HG03469 (cell line): Measurements from ENCODE around the gene AGAP1.

Source experiments
- ATAC-seq: cut with Tn5 transposase; IDR thresholded peaks from one replicate; pipeline ENCODE4 v1.9.1; 2021; ENCODE audit warnings: mild to moderate bottlenecking, moderate library complexity, moderate number of reproducible peaks; ENCODE audit not compliant: unreplicated experiment

The AGAP1 gene

DNA sequence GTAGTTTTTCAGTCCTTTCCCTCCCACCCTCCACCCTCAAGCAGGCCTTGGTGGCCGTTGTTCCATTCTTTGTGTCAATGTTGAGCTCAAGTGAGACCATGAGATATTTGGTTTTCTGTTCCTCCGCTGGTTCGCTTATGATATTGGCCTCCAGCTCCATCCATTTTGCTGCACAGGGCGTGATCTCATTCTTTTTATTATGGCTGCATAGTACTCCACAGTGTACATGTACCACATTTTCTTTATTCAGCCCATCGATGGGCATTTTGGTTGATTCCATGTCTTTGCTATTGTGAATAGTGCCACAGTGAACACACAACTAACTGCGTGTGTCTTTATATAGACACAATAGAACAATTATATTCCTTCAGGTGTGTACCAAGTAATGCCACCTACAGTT is 14.1 kb downstream of the AGAP1 start:
- no peak for ATAC-seq

DNA sequence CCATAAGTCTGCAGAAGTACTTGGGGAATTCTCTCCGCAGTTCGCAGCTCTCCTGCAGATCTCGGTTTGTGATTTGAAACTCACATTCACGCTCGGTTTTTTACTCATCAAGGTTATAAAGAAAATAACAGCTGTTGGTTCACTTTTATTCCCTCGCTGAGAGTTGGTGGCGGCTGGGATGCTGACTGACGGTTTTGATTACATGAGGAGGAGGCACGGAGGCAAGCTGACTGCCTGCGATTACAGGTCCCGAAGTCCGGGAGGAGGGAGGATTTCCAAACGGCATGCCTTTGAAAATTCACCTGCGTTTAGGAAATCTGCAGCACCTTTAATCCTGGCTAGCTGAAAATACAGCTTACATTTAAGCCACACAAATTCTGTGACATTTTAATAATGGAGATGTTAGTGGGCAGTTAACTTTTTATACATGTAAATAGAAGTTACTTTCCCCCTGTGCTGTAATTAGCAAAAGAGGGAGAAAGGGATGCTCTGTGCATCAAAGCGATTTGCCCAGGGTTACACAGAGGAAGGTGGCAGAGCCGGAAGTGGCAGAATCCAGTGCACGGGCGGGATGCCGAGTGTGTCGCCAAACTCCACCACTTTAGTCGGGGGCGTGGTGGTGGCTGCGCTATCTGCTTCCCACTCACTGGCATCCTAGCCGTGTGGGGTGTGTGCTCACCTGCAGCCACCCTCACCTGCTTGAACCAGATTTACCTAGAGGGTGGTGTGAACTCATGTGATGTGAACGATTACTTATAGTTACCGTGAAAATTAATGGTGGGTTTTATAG is 14.7 kb downstream of the AGAP1 start:
- ATAC-seq = no peak

DNA sequence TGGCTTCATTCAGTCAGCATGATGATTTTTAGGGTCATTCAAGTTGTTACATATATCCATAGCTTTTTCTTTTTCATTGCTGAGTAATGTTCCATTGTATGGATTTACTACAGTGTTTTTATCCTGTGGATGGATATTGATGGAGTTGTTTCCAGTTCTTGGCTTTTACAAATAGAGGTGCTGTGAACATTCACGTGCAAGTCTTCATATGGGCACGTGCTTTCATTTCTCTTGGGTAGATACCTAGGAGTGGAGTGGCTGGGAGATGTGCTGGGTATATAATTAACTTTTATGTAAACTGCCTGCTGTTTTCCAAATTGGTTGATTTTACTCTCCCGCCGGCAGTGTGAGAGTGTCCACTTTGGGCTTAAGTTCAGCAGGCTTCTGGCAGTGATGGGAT is 16.5 kb downstream of the AGAP1 start:
- ATAC-seq = no peak

DNA sequence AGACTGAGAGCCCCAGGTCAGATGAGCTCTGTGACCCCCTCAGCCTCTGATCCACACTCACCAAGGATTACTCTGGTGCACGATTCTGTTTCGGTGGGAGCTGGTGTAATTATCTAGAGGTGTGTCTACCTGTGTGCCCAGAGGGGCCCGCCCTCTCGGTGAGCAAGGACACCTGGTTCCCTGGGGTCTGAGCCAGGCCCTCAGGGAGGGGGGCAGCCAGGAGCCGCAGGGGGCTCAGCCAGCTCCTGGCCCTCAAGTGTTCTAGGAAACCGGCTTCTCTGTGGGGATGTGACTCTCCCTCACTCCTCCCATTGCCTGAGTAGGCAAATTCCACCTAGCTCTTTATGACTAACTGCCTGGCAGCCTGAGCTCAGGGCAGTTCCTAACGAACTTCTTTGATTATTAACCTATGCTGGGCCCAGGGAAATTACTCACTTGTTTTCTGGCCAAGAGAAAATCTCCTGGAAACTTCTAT is 17.4 kb downstream of the AGAP1 start:
- ATAC-seq = no peak

DNA sequence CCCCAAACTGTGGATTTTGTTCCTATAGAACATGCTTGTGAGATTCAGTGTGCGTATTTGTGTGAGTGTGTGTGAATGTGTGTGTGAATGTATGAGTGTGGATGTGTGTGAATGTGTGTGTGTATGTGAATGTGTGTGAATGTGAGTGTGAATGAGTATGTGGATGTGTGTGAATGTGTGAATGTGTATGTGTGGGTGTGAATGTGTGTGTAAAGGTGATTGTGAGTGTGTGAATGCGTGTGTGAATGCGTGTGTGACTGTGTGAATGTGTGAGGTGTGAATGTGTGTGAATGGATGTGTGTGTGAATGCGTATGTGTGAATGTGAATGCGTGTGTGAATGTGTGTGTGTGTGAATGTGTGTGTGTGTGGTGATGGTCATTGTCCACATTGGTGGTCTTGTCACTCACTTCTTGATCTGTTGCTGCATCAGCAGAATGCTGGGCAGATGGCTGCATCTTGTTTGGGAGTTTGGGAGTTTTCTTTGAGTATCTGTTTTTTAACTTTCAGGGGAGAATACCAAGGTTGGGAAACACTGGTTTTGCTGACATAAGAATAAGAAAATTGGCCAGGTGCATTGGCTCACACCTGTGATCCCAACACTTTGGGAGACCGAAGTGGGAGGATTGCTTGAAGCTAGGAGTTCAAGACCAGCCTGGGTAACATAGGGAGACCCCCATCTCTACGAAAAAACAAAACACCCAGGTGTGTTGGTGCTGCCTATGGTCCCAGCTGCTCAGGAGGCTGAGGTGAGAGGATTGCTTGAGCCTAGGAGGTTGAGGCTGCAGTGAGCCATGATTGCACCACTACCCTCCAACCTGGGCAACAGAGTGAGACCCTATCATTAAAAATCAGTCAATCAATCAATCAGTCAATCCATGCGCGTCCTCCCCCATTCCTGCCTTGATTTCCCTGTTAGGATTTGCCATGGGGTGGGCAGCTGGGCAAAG is 18.2 kb downstream of the AGAP1 start:
- ATAC-seq = no peak

DNA sequence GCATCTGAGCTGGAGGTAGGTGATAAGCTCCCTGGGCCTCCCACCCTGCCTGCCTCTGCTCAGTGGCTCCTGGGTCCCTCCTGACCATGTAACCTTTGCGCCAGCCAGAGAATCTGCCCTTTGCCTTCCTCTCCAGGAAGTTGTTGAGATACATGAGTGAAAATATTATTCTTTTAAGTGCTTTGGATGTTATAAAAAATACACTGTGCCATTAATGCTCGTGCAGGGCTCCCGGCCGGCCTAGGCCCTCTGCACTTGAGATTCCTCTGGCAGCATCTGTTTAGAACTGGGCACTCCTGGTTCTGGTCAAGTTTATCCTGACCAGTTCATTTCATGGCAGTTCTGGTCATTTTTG is 18.8 kb downstream of the AGAP1 start:
- no peak for ATAC-seq

DNA sequence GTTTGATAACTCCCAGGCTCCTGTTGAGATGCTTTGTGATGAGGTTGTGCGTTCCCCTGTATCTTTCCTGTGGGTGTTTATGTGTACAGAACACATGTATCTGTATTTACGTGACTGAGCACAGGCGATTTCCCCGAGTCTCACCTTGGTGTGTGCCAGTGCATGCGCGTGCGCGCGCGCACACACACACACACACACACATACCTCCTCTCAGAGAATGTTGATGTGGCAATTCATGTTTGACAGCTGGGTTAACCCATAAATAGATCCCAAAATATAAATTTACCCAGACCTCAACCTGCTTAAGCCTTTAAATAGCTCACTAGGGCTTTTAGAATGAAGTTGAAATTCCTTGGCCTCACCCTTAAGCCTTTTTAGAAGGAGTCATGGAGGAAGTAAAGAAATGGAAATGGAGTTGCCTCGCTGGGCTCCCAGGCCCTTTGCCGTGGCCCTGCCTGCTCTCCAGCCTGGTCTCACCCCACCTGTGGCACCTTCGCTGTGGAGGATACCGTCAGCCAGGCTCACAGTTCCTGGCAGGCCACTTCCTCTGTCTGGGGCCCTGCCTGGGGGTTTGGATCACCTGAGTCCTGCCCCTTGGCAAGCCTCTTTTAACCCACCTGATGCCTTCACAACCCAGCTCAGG is 20.3 kb downstream of the AGAP1 start:
- ATAC-seq = no peak

DNA sequence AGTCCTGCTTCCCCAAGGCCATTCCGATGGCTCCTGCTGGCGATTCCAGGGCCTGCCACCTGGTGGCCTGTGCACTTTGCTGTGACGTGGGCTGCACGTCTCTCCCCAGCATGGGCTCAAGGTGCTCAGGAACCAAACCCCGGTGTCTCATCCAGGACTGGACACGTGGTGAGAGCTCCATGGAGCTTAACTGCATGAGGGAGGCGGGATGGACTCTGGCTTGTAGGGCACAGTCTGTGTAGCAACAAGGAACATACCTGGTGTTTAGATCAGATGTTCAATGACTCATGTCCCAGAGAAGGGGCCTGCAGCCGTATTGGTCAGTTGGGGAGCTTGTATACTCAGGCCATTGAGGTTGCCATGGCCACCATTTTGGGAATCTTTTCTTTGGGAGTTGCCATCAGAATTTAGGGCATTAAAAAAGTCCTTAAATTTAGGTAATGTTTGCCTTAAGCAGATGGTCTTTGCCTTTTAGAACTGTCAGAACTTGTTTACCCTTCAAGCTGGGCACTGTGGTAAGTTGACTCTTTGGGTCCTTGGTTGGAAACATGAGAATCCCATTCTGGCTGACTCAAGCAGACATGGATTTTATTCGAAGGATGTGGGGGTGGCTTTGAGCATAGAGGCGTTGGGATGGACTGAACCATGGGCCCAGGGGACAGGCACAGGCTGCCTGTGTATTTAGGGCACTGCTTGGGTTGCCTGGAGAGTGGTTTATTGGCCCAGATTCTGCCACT is 21.0 kb downstream of the AGAP1 start:
- no peak for ATAC-seq

DNA sequence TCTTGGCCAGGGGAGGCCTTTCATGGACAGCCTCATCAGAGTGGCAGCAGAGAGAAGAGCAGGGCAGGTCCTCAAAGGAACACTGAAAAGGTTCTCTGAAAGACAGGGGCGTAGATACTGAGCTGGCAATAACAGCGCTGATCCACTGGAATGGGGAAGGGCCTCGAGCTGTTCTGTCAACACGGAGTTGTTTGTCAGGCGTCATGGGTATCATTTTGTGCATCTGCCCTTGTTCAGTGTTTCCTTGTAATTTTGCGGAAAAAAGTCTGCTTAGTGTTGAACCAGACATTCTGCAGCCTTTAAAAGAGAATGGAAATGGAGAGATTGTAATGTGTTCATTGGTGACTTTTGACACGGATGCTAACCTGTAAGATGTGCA is 21.5 kb downstream of the AGAP1 start:
- ATAC-seq = no peak

DNA sequence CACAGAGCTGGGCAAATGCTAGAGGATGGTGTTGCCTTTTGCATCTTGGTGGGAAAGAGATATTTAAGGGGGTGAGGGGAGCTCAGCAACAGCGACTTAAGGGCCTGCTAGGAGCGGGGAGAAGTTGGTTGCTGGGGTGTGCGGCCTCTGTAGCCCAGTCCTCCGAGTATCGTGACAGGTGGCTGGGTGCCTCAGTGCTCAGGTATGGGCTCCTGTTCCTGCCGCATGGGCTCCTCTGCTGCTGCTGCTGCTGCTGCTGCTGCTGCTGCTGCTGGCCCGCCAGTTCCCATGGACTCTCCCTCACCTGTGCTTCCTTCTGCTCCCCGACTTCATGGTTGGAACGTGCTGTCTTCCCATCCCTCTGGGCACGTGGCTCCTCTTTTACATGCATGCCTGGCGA is 22.0 kb downstream of the AGAP1 start:
- ATAC-seq = no peak

DNA sequence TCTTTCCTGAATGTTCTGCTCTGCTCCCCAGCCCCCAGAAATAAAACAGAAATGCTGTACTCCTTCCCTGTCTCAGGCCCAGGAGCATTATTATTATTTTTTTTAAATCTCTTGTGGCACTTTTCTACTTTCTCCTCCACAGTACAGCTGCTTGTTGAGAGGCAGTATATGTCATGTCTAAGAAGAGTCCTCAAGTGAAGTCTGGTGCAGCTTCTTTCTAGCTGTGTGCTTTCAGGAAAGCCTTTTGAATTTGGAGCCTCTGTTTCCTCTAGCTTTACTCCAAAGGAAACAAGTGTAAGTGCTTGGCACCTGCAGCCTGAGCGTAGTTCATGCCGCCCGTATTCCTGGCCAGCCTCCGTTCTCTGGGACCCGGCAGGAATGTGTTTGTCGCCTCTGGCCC is 22.4 kb downstream of the AGAP1 start:
- no peak for ATAC-seq

DNA sequence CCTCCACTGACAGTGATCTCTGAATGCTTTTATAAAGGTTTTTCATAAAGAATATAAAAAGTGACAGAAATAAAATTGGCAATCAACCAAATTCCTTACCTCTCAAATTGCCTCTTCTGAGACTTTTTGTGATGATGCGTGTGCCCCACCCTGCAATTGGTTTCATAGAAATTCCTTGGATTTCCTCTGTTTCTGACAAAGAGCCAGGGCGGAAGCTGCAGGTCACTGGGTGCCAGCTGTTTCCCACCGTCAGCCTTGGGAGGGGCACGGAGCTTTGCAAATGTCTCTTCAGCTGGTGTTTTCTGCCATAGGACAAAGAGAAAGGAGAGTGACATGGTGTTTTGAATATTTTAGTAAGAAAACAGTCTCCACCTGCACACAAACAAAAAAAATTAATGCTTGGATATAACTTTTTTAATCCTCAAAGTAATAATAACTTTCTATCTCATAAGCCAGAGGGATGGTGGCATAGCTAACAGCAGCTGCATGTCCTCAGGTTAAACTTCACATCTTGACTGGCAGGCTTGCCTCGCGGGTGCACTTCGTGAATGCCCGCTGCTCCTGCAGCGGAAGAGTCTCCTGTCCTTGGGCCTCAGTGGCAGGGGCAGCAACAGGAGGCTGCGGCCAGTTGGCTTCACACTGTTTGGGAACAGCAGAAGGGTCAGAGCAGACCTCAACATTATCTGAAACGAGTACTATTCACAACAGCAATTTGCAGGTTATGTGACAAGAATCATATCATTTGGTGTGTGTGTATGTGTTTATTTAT is 24.7 kb downstream of the AGAP1 start:
- no peak for ATAC-seq

DNA sequence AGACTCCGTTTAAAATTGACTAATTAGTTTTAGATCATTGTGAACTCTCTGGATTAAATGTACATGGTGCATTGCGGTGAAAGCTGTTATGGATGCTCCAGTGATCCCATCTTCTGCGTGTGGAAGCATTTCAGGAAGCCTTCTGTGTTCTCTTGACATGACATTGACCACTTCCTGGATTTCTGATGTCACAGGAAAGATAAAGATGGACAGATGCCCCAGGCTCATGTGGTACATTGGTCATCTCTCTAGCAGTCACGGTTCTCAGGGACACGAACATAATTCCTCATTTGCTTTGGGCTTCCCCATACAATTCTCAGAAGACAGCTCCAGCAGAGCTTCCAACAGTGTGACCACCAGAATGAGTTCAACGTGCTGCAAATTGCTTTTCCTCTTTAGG is 26.9 kb downstream of the AGAP1 start:
- ATAC-seq = no peak

DNA sequence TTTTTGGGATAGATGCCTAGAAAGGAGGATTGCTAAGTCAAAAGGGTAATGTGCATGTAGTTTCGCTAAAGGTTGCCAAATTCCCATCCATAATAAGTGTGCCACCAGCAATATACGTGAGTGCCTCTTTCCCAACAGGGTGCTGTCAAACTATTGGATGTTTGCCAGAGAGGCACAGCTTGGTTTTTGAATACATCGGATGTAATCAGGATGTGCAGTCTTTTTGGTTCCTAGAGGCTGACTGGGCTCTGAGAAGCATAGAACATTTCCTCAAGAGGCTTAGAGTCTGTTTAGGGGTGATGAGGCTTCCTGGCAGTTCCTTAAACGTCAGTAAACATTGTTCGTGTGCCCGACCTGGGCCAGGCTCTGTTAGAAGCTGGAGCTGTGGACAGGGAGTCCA is 28.0 kb downstream of the AGAP1 start:
- ATAC-seq = no peak

DNA sequence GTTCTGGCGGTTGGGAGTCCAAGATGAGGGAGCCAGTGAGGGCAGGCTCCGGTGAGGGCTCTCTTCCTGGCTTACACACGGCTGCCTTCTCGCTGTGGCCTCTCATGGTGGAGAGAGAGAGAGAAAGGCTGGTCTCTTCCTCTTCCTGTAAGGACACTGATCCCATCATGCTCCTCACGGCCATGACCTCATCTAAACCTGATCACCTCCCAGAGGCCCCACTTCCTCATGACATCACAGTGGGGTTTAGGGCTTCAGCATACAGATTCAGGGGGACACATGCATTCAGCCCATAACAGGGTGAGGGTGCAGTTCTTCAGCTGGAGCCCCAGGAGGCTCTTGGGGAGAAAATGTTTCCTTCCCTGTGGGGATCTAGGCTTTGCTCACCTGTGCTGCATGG is 29.2 kb downstream of the AGAP1 start:
- ATAC-seq = no peak

DNA sequence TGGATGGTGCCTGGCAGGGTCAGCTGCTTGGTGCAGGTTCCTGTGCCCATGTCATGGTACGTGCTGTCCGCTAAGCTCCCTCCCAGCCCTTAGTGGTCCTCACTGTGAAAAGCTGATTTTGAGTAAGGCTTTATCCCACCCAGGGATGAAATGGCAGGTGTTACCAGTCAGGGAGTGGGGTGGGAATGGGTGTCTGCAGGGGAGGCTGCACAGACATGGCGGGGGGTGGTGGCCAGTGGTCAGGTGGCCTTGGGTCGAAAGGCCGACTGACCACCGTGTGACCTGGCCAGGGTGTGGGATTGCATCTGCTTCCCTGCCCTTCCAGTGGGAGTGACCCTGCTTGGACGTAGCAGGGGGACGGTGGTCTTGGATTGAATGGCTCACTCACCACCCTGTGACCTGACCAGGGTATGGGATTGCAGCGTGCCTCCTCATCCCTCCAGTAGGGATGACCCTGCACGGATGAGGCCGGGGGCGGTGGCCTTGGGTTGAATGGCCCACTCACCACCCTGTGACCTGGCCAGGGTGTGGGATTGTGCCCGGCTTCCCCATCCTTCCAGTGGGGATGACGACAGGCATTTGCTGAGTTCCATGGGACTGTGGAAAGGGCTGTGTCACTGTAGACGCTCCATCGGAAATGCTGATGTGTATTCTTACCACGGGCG is 29.8 kb downstream of the AGAP1 start:
- ATAC-seq = no peak

DNA sequence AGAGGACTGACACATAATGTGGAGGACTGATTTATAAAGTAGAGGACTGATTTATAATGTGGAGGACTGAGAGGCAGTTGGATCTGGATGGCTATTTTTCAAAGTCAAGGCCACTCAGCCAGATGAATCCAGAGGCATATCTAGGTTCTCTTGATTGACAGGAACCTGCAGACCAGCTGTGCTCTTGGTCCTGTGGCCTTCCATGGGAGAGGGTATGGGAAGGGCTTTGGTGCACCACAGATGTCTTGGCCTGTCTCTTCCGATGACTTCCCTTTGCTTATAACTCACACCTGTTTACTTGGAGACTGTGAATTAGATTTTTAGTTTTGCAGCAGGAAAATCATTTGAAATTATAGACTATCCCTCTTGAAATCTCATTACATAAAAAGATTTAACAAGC is 32.3 kb downstream of the AGAP1 start:
- no peak for ATAC-seq

DNA sequence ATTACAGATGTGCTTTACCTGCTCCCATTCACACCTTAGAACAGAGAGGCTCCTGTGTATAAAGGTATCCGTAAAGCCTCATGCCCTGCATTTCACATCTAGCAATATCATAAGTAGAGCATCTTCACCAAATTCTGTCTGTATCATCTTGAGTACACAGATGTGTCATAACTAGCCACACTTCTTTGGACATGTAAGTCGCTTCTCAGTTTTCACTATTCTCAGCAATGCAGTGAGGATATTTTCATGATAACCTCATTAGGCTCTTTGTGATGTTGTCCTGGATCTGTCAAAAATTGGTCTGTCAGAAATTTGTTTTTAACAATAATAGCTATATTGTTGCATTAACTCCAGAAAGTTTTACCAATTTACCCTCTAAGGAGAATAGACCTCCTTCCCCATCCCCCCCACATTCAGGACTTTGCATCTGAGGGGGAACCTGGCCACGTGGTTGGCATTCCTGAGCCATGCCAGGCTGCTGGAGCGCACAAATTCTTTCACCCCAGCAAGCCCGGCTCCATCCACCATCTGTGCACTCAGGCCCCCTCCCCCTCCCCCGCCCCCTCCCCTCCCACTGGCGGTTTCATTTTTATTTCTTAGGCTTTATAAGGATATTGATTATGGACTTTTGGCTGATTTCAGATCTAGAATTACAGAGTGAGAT is 34.1 kb downstream of the AGAP1 start:
- no peak for ATAC-seq

DNA sequence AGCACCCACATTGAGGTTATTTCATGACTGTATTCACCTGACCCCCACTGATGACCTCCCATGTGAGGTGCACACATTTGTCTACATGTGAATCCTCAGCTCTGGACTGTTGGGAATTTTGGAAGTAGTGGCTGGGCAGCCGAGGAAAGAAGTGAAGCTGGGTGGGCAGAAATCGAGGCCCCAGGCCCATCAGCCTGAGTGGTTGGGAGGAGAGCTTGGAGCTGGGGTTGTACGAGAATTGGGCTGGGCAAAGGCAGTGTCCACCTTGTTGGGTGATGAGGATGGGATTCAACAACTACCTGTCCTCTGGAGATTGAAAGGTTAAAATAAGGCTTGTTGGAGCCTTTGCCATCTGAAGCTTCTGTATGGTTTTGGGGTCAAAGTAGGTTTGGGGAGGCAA is 35.8 kb downstream of the AGAP1 start:
- no peak for ATAC-seq
